Mammary epithelial cell (primary cell): ENCODE measurements around the gene TRANK1.
"Not testable (repeated sequence)": the region's sequence is repeated elsewhere in the genome, so short reads cannot be mapped to it uniquely, and the experiment has no call there.

Experiments used
- EZH2 ChIP-seq: IDR thresholded peaks from 2 replicates; pipeline ENCODE4 v1.6.1; 2012; ENCODE audit warnings: low read length, inconsistent platforms, borderline replicate concordance
- TF ChIP-seq, protein P1 (sequence below), 2 donors: IDR thresholded peaks in 1 of 2; conservative IDR thresholded peaks in 1 of 2; 2 replicates each; pipeline ENCODE4 v1.5.1; 2011 to 2012; ENCODE audit warnings: inconsistent platforms in 2 of 2, low read length in 2 of 2, mild to moderate bottlenecking in 2 of 2, control low read depth in 1 of 2, low read depth in 1 of 2; ENCODE audit not compliant: insufficient read depth in 1 of 2; ENCODE audit errors: extremely low read depth in 1 of 2

DNA sequence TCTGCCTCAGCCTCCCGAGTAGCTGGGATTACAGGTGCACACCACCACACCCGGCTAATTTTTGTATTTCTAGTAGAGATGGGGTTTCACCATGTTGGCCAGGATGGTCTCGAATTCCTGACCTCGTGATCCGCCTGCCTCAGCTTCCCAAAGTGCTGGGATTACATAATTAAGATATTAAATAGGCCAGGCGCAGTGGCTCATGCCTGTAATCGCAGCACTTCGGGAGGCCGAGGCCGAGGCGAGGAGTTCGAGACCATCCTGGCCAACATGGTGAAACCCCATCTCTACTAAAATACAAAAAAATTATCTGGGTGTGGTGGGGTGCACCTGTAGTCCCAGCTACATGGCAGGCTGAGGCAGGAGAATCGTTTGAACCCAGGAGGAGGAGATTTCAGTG, 40.8 kb downstream of the TRANK1 start:
- TF ChIP-seq, protein P1, sequence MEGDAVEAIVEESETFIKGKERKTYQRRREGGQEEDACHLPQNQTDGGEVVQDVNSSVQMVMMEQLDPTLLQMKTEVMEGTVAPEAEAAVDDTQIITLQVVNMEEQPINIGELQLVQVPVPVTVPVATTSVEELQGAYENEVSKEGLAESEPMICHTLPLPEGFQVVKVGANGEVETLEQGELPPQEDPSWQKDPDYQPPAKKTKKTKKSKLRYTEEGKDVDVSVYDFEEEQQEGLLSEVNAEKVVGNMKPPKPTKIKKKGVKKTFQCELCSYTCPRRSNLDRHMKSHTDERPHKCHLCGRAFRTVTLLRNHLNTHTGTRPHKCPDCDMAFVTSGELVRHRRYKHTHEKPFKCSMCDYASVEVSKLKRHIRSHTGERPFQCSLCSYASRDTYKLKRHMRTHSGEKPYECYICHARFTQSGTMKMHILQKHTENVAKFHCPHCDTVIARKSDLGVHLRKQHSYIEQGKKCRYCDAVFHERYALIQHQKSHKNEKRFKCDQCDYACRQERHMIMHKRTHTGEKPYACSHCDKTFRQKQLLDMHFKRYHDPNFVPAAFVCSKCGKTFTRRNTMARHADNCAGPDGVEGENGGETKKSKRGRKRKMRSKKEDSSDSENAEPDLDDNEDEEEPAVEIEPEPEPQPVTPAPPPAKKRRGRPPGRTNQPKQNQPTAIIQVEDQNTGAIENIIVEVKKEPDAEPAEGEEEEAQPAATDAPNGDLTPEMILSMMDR (conservative IDR thresholded peaks at IDR 0.05 in 1 of 2, IDR thresholded peaks at IDR 0.05 in 1 of 2; ENCODE audit: extremely low read depth in 1 of 2, insufficient read depth in 1 of 2, low read depth in 1 of 2, low read length in 2 of 2) = not testable (repeated sequence)
- TF ChIP-seq EZH2 = not testable (repeated sequence)
